22Rv1 (cell line): Measurements from ENCODE around the gene NUAK2.

Source experiments
- ZFX ChIP-seq: fragments of 450-650 bp; IDR thresholded peaks from 2 replicates; pipeline ENCODE4 v1.6.1; 2017; ENCODE audit warnings: antibody characterized with exemption, borderline replicate concordance
- TF ChIP-seq, protein P1 (sequence below): fragments of 450-650 bp; IDR thresholded peaks from 2 replicates; pipeline ENCODE4 v1.5.1; 2017; ENCODE audit warnings: mild to moderate bottlenecking

- TF ChIP-seq, protein P1, sequence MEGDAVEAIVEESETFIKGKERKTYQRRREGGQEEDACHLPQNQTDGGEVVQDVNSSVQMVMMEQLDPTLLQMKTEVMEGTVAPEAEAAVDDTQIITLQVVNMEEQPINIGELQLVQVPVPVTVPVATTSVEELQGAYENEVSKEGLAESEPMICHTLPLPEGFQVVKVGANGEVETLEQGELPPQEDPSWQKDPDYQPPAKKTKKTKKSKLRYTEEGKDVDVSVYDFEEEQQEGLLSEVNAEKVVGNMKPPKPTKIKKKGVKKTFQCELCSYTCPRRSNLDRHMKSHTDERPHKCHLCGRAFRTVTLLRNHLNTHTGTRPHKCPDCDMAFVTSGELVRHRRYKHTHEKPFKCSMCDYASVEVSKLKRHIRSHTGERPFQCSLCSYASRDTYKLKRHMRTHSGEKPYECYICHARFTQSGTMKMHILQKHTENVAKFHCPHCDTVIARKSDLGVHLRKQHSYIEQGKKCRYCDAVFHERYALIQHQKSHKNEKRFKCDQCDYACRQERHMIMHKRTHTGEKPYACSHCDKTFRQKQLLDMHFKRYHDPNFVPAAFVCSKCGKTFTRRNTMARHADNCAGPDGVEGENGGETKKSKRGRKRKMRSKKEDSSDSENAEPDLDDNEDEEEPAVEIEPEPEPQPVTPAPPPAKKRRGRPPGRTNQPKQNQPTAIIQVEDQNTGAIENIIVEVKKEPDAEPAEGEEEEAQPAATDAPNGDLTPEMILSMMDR, result no peak
- TF ChIP-seq ZFX, result no peak
These were observed 29.2 kb upstream of the NUAK2 start for GRCh38 chr1:205350691-205351141.
